KMS-11 (cell line): ENCODE measurements around the gene UBE3B.

Source experiments
- H2AFZ ChIP-seq: fragments of 200-600 bp; sonication (generic); 2 replicates; pipeline ENCODE4 v1.6.1; 2016; ENCODE audit warnings: antibody characterized with exemption, mixed run types, low read depth
- H3K27ac ChIP-seq: fragments of 200-600 bp; sonication (generic); 2 replicates; pipeline ENCODE4 v1.6.1; 2016; ENCODE audit warnings: mild to moderate bottlenecking, mixed run types
- H3K27me3 ChIP-seq: fragments of 200-600 bp; sonication (generic); 2 replicates; pipeline ENCODE4 v1.6.1; 2017; ENCODE audit warnings: mild to moderate bottlenecking, low read depth, mixed run types, moderate library complexity; ENCODE audit not compliant: insufficient read depth
- H3K36me3 ChIP-seq: fragments of 200-600 bp; sonication (generic); 2 replicates; pipeline ENCODE4 v1.6.1; 2017; ENCODE audit warnings: mild to moderate bottlenecking, mixed run types; ENCODE audit not compliant: insufficient read depth
- H3K4me1 ChIP-seq: fragments of 200-600 bp; sonication (generic); 2 replicates; pipeline ENCODE4 v1.6.1; 2016; ENCODE audit warnings: mild to moderate bottlenecking, low read depth, mixed run types; ENCODE audit not compliant: poor library complexity, severe bottlenecking
- H3K4me2 ChIP-seq: fragments of 200-600 bp; sonication (generic); 2 replicates; pipeline ENCODE4 v1.7.0; 2016; ENCODE audit warnings: mild to moderate bottlenecking, mixed run types
- H3K4me3 ChIP-seq: fragments of 200-600 bp; sonication (generic); IDR thresholded peaks from 2 replicates; pipeline ENCODE4 v1.6.1; 2017; ENCODE audit warnings: low read depth, low read length, mixed read lengths; ENCODE audit not compliant: insufficient read depth
- H3K79me2 ChIP-seq: fragments of 200-600 bp; sonication (generic); 2 replicates; pipeline ENCODE4 v1.6.1; 2016; ENCODE audit warnings: low read depth, mixed run types; ENCODE audit not compliant: insufficient read depth
- H3K9ac ChIP-seq: fragments of 200-600 bp; sonication (generic); 2 replicates; pipeline ENCODE4 v1.6.1; 2016; ENCODE audit warnings: mild to moderate bottlenecking, mixed run types
- H4K20me1 ChIP-seq: fragments of 200-600 bp; sonication (generic); 2 replicates; pipeline ENCODE4 v1.6.1; 2016; ENCODE audit warnings: mild to moderate bottlenecking, mixed run types; ENCODE audit not compliant: insufficient read depth
- CTCF ChIP-seq: fragments of 200-600 bp; sonication (generic); conservative IDR thresholded peaks from 2 replicates; pipeline ENCODE4 v1.6.1; 2017; ENCODE audit warnings: low read depth, mild to moderate bottlenecking, antibody characterized with exemption, low read length, moderate library complexity, mixed read lengths

UBE3B gene

GRCh38 chr12:109575683-109576082 lies 98.2 kb downstream of the UBE3B start:
- no peak overlapping the region for H3K9ac ChIP-seq
- H3K79me2 ChIP-seq: peaks cover 8% of the 10 kb centered on the region; the same call in 1 of the 2 replicates
- H3K27me3 ChIP-seq: no peaks in the 10 kb centered on the region
- peaks cover 11% of the 10 kb centered on the region for H3K4me1 ChIP-seq
- H3K36me3 ChIP-seq: no peaks in the 10 kb centered on the region
- TF ChIP-seq CTCF: no peak
- H2AFZ ChIP-seq: no peak overlapping the region
- no peaks in the 10 kb centered on the region for H4K20me1 ChIP-seq
- no peak overlapping the region for H3K4me3 ChIP-seq
- no peak overlapping the region for H3K4me2 ChIP-seq
- no peak overlapping the region for H3K27ac ChIP-seq

GRCh38 chr12:109577311-109577710 lies 99.9 kb downstream of the UBE3B start:
- Histone ChIP-seq H3K9ac (no peak overlapping the region), H3K4me1 (peaks cover 11% of the 10 kb centered on the region), H4K20me1 (no peaks in the 10 kb centered on the region), H3K27me3 (no peaks in the 10 kb centered on the region), H2AFZ (no peak overlapping the region), H3K4me2 (no peak overlapping the region), H3K36me3 (no peaks in the 10 kb centered on the region), H3K4me3 (no peak overlapping the region), H3K27ac (no peak overlapping the region), H3K79me2 (peaks cover 8% of the 10 kb centered on the region; the same call in 1 of the 2 replicates)
- no peak for TF ChIP-seq CTCF

GRCh38 chr12:109578330-109578927 lies 101.0 kb downstream of the UBE3B start:
- H3K36me3 ChIP-seq: no peaks in the 10 kb centered on the region
- TF ChIP-seq CTCF: no peak

GRCh38 chr12:109579639-109580038 lies 102.2 kb downstream of the UBE3B start:
- Histone ChIP-seq H3K4me1 (peaks cover 3% of the 10 kb centered on the region), H3K27me3 (no peaks in the 10 kb centered on the region), H3K9ac (no peak overlapping the region), H3K27ac (no peak overlapping the region), H2AFZ (no peak overlapping the region), H4K20me1 (no peaks in the 10 kb centered on the region), H3K36me3 (no peaks in the 10 kb centered on the region), H3K4me2 (no peak overlapping the region), H3K79me2 (peaks cover 2% of the 10 kb centered on the region; the same call in 1 of the 2 replicates), H3K4me3 (no peak overlapping the region)
- no peak for TF ChIP-seq CTCF

More at GRCh38 chr12:109578330-109578927, 101.0 kb downstream of the UBE3B start:
- peaks cover 7% of the 10 kb centered on the region for H3K4me1 ChIP-seq
- H3K27me3 ChIP-seq: no peaks in the 10 kb centered on the region
- no peak overlapping the region for H3K4me2 ChIP-seq
- no peaks in the 10 kb centered on the region for H4K20me1 ChIP-seq
- no peak overlapping the region for H3K27ac ChIP-seq
- no peak overlapping the region for H2AFZ ChIP-seq
- no peak overlapping the region for H3K4me3 ChIP-seq
- no peak overlapping the region for H3K9ac ChIP-seq
- H3K79me2 ChIP-seq: peaks cover 8% of the 10 kb centered on the region; the same call in 1 of the 2 replicates
